ENCODE measurements around the gene USP22. TPM values are rescaled to one million over a fixed set of nuclear protein-coding genes. Genes with fewer than 3 reads are reported as not detected.

The USP22 gene
- polyA plus RNA-seq, 1 donor (not counting 4 experiments of a cell fraction or from before 2014, with no cell fraction given) = 111 TPM

GRCh38 chr17:21044971-21045370 is 2.2 kb upstream of the USP22 start:
- Histone ChIP-seq H3K9me1 (ENCODE audit: control insufficient read depth, extremely low read depth, insufficient read depth, low read length) (no peaks in the 10 kb centered on the region), H4K20me1 (ENCODE audit: control insufficient read depth, extremely low read depth, insufficient read depth, low read length) (peaks cover 16% of the 10 kb centered on the region), H3K4me1 (ENCODE audit: control insufficient read depth, extremely low read depth, insufficient read depth, low read length) (peaks cover 12% of the 10 kb centered on the region), H2AFZ (ENCODE audit: control insufficient read depth, low read length) (no peak overlapping the region), H3K27ac (ENCODE audit: control insufficient read depth, insufficient read depth, low read length) (no peak overlapping the region), H3K36me3 (ENCODE audit: control insufficient read depth in 2 of 2, extremely low read depth in 1 of 2, insufficient read depth in 2 of 2, low read length in 2 of 2) (peaks cover 0 to under 1% of the 10 kb centered on the region in 2 experiments), H3K4me2 (ENCODE audit: control insufficient read depth, extremely low read depth, insufficient read depth, low read depth, low read length) (no peak overlapping the region), H3K4me3 (ENCODE audit: control insufficient read depth in 2 of 3, extremely low read depth in 1 of 3, insufficient read depth in 2 of 3, low read depth in 1 of 3, low read length in 3 of 3) (no peak overlapping the region), H3K9me3 (ENCODE audit: control insufficient read depth, low read depth, low read length) (no peaks in the 10 kb centered on the region), H3K79me2 (ENCODE audit: control insufficient read depth, insufficient read depth, low read length) (peaks cover 25% of the 10 kb centered on the region), H3K9ac (ENCODE audit: control insufficient read depth, extremely low read depth, insufficient read depth, low read length) (no peak overlapping the region), H3K27me3 (ENCODE audit: control insufficient read depth, extremely low read depth, insufficient read depth, low read length) (no peaks in the 10 kb centered on the region)
- TF ChIP-seq CTCF (optimal IDR thresholded peaks at IDR 0.05 in 1 of 3, IDR thresholded peaks at IDR 0.05 in 1 of 3, conservative IDR thresholded peaks at IDR 0.05 in 1 of 3; ENCODE audit: extremely low read depth in 1 of 3, insufficient read depth in 2 of 3, low read length in 3 of 3) (no peak), EZH2 (IDR thresholded peaks at IDR 0.05; ENCODE audit: low read length) (no peak)
- dilution Hi-C loops (cut with MboI; ENCODE audit: extremely low pct_ligation_motif_present, low sequenced_read_pairs) = no loop called here
- DNase-seq (ENCODE audit: low read depth, low spot score) = no peak
- no peak for FAIRE-seq

- H3K4me3 ChIP-seq (ENCODE audit: control insufficient read depth in 2 of 3, extremely low read depth in 1 of 3, insufficient read depth in 2 of 3, low read depth in 1 of 3, low read length in 3 of 3) = peak overlapping the region; percentile 55 to 78 (median 68)
- H3K9me3 ChIP-seq (ENCODE audit: control insufficient read depth, low read depth, low read length) = no peaks in the 10 kb centered on the region
- FAIRE-seq (peak; percentile 62), DNase-seq (ENCODE audit: low read depth, low spot score) (peak; percentile 83)
- peaks cover 39% of the 10 kb centered on the region for H3K79me2 ChIP-seq (ENCODE audit: control insufficient read depth, insufficient read depth, low read length)
- H3K9me1 ChIP-seq (ENCODE audit: control insufficient read depth, extremely low read depth, insufficient read depth, low read length) = no peaks in the 10 kb centered on the region
- H2AFZ ChIP-seq (ENCODE audit: control insufficient read depth, low read length) = peak overlapping the region; percentile 83
- TF ChIP-seq EZH2 (IDR thresholded peaks at IDR 0.05; ENCODE audit: low read length) = no peak
- peak; percentile 79 to 96 (median 81) for TF ChIP-seq CTCF (optimal IDR thresholded peaks at IDR 0.05 in 1 of 3, IDR thresholded peaks at IDR 0.05 in 1 of 3, conservative IDR thresholded peaks at IDR 0.05 in 1 of 3; ENCODE audit: extremely low read depth in 1 of 3, insufficient read depth in 2 of 3, low read length in 3 of 3)
- peak overlapping the region; percentile 83 for H3K9ac ChIP-seq (ENCODE audit: control insufficient read depth, extremely low read depth, insufficient read depth, low read length)
- H4K20me1 ChIP-seq (ENCODE audit: control insufficient read depth, extremely low read depth, insufficient read depth, low read length) = peaks cover 23% of the 10 kb centered on the region
- H3K4me1 ChIP-seq (ENCODE audit: control insufficient read depth, extremely low read depth, insufficient read depth, low read length) = peaks cover 19% of the 10 kb centered on the region
- peaks cover 1 to 6% of the 10 kb centered on the region in 2 experiments for H3K36me3 ChIP-seq (ENCODE audit: control insufficient read depth in 2 of 2, extremely low read depth in 1 of 2, insufficient read depth in 2 of 2, low read length in 2 of 2)
- peak overlapping the region; percentile 96 for H3K4me2 ChIP-seq (ENCODE audit: control insufficient read depth, extremely low read depth, insufficient read depth, low read depth, low read length)
- H3K27me3 ChIP-seq (ENCODE audit: control insufficient read depth, extremely low read depth, insufficient read depth, low read length) = no peaks in the 10 kb centered on the region
- peak overlapping the region; percentile 87 for H3K27ac ChIP-seq (ENCODE audit: control insufficient read depth, insufficient read depth, low read length)
- dilution Hi-C loops (cut with MboI; ENCODE audit: extremely low pct_ligation_motif_present, low sequenced_read_pairs) = no loop called here
Observed at GRCh38 chr17:21043296-21044232, 753 bp upstream of the USP22 start.

Data from keratinocyte (primary cell).